GM12878 (cell line): ENCODE data around the gene RDH12.

Source experiments
- CHD1 ChIP-seq: IDR thresholded peaks from 2 replicates; pipeline ENCODE4 v1.6.1; 2012; ENCODE audit warnings: low read depth, low read length, improper control_type of control experiment
- ETV6 ChIP-seq, 2 experiments: fragments of 450-650 bp in 1 of 2; IDR thresholded peaks in 1 of 2; conservative IDR thresholded peaks in 1 of 2; 2 replicates each; pipeline ENCODE4 v1.6.1; 2014; ENCODE audit warnings: antibody characterized with exemption in 1 of 2, borderline replicate concordance in 1 of 2, low read depth in 1 of 2, mild to moderate bottlenecking in 1 of 2, moderate library complexity in 1 of 2
- EZH2 ChIP-seq: IDR thresholded peaks from 2 replicates; pipeline ENCODE4 v1.6.1; 2012; ENCODE audit warnings: low read depth, mild to moderate bottlenecking, control low read depth, inconsistent platforms, low read length, borderline replicate concordance; ENCODE audit not compliant: control insufficient read depth
- FOXM1 ChIP-seq: IDR thresholded peaks from 2 replicates; pipeline ENCODE4 v1.6.1; 2012; ENCODE audit warnings: low read depth, mild to moderate bottlenecking, inconsistent platforms, low read length, moderate library complexity
- MYC ChIP-seq: IDR thresholded peaks from 2 replicates; pipeline ENCODE4 v1.6.1; 2011; ENCODE audit warnings: mild to moderate bottlenecking, low read length, moderate library complexity, inconsistent platforms; ENCODE audit not compliant: insufficient read depth, insufficient replicate concordance, insufficient read length, severe bottlenecking
- NFIC ChIP-seq: IDR thresholded peaks from 2 replicates; pipeline ENCODE4 v1.6.1; 2012; ENCODE audit warnings: low read depth, mild to moderate bottlenecking, inconsistent platforms, low read length, moderate library complexity
- POLR2A ChIP-seq: IDR thresholded peaks from 2 replicates; pipeline ENCODE4 v1.6.1; 2011; ENCODE audit warnings: low read depth, mild to moderate bottlenecking, low read length
- POLR2AphosphoS5 ChIP-seq: IDR thresholded peaks from 2 replicates; pipeline ENCODE4 v1.6.1; 2011; ENCODE audit warnings: mild to moderate bottlenecking, low read length, inconsistent platforms
- ZBTB40 ChIP-seq: fragments of 450-650 bp; IDR thresholded peaks from 2 replicates; pipeline ENCODE4 v1.6.1; 2016; ENCODE audit warnings: mild to moderate bottlenecking, moderate library complexity, borderline replicate concordance
- TF ChIP-seq, protein P1 (sequence below), 3 experiments: IDR thresholded peaks in 2 of 3; conservative IDR thresholded peaks in 1 of 3; 2 replicates each; pipeline ENCODE4 v1.5.1; 2011; ENCODE audit warnings: low read depth in 3 of 3, low read length in 3 of 3, mild to moderate bottlenecking in 3 of 3, control low read depth in 2 of 3, moderate library complexity in 2 of 3, inconsistent platforms in 1 of 3, mixed read lengths in 1 of 3; ENCODE audit not compliant: control insufficient read depth in 2 of 3, insufficient read depth in 1 of 3; ENCODE audit errors: extremely low read depth in 1 of 3

DNA sequence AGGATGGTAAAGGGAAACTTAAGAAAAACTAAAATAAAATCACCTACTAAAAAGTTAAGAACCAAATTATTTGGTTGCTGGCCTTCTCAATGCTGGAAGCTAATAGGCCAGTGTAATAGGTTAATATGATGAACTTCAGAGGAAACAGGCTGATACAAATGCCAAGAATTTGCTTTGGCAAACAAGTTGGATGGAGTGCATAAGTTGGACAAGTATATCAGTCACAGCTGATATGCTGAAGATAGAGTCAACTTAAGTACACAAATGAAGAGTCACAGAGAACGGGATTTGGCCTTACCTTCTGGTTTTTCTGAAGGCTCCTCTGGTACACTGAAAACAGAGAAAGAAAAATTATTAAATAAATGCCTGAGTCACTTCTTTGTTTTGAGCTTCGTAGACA is 66.5 kb downstream of the RDH12 start:
- TF ChIP-seq FOXM1, result no peak
- no peak for TF ChIP-seq CHD1
- no peak for TF ChIP-seq EZH2
- TF ChIP-seq, protein P1, sequence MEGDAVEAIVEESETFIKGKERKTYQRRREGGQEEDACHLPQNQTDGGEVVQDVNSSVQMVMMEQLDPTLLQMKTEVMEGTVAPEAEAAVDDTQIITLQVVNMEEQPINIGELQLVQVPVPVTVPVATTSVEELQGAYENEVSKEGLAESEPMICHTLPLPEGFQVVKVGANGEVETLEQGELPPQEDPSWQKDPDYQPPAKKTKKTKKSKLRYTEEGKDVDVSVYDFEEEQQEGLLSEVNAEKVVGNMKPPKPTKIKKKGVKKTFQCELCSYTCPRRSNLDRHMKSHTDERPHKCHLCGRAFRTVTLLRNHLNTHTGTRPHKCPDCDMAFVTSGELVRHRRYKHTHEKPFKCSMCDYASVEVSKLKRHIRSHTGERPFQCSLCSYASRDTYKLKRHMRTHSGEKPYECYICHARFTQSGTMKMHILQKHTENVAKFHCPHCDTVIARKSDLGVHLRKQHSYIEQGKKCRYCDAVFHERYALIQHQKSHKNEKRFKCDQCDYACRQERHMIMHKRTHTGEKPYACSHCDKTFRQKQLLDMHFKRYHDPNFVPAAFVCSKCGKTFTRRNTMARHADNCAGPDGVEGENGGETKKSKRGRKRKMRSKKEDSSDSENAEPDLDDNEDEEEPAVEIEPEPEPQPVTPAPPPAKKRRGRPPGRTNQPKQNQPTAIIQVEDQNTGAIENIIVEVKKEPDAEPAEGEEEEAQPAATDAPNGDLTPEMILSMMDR (IDR thresholded peaks at IDR 0.05 in 2 of 3, conservative IDR thresholded peaks at IDR 0.05 in 1 of 3; ENCODE audit: control insufficient read depth in 2 of 3, extremely low read depth in 1 of 3, insufficient read depth in 1 of 3, low read depth in 3 of 3, low read length in 3 of 3), result no peak
- no peak for TF ChIP-seq MYC
- no peak for TF ChIP-seq POLR2A
- no peak for TF ChIP-seq ZBTB40
- TF ChIP-seq ETV6 (conservative IDR thresholded peaks at IDR 0.05 in 1 of 2, IDR thresholded peaks at IDR 0.05 in 1 of 2; ENCODE audit: borderline replicate concordance in 1 of 2, low read depth in 1 of 2), result no peak
- no peak for TF ChIP-seq POLR2AphosphoS5
- no peak for TF ChIP-seq NFIC
